DOHH2 (cell line): ENCODE measurements around the gene CLIC3.

ENCODE experiments used
- H3F3A ChIP-seq: fragments of 200-600 bp; sonication (generic), shearing (Covaris generic); 2 replicates; pipeline ENCODE4 v1.6.0; 2016; ENCODE audit warnings: antibody characterized with exemption, mild to moderate bottlenecking; ENCODE audit not compliant: control insufficient read depth, insufficient read depth
- H3K27ac ChIP-seq: fragments of 200-600 bp; sonication (generic); 2 replicates; pipeline ENCODE4 v1.5.1; 2014; ENCODE audit warnings: low read depth, mild to moderate bottlenecking, low read length, moderate library complexity
- H3K27me3 ChIP-seq: fragments of 200-600 bp; sonication (generic); 2 replicates; pipeline ENCODE4 v1.6.1; 2014; ENCODE audit warnings: mild to moderate bottlenecking, low read length, mixed read lengths; ENCODE audit not compliant: control insufficient read depth
- H3K36me3 ChIP-seq: fragments of 200-600 bp; sonication (generic); 2 replicates; pipeline ENCODE4 v1.6.1; 2014; ENCODE audit warnings: mild to moderate bottlenecking, low read length, moderate library complexity, mixed read lengths; ENCODE audit not compliant: control insufficient read depth
- H3K4me1 ChIP-seq: fragments of 200-600 bp; sonication (generic); 2 replicates; pipeline ENCODE4 v1.6.1; 2014; ENCODE audit warnings: mild to moderate bottlenecking, low read length, mixed read lengths; ENCODE audit not compliant: control insufficient read depth
- H3K4me2 ChIP-seq: fragments of 200-600 bp; sonication (generic); 2 replicates; pipeline ENCODE4 v1.6.0; 2014; ENCODE audit warnings: mild to moderate bottlenecking, low read length, moderate library complexity
- H3K4me3 ChIP-seq: fragments of 200-600 bp; sonication (generic); 2 replicates; pipeline ENCODE4 v1.5.1; 2014; ENCODE audit warnings: mild to moderate bottlenecking, low read length, mixed read lengths
- H3K79me2 ChIP-seq: fragments of 200-600 bp; sonication (generic); 2 replicates; pipeline ENCODE4 v1.6.1; 2014; ENCODE audit warnings: mild to moderate bottlenecking, low read length, mixed read lengths; ENCODE audit not compliant: control insufficient read depth
- H3K9me2 ChIP-seq: fragments of 200-600 bp; sonication (generic); replicated peaks from 2 replicates; pipeline ENCODE4 v1.6.1; 2014; ENCODE audit warnings: mild to moderate bottlenecking, low read length, mixed read lengths; ENCODE audit not compliant: control insufficient read depth
- H3K9me3 ChIP-seq: fragments of 200-600 bp; sonication (generic); 2 replicates; pipeline ENCODE4 v1.6.1; 2014; ENCODE audit warnings: antibody characterized with exemption, low read length, mixed read lengths; ENCODE audit not compliant: control insufficient read depth, insufficient read depth
- H4K20me1 ChIP-seq: fragments of 200-600 bp; sonication (generic); 2 replicates; pipeline ENCODE4 v1.6.0; 2014; ENCODE audit warnings: low read depth, mild to moderate bottlenecking, antibody characterized with exemption, low read length, moderate library complexity; ENCODE audit not compliant: control insufficient read depth, insufficient read depth
- EZH2phosphoT487 ChIP-seq: fragments of 200-600 bp; sonication (generic); IDR thresholded peaks from 2 replicates; pipeline ENCODE4 v1.6.1; 2017; ENCODE audit warnings: borderline replicate concordance, mild to moderate bottlenecking, antibody characterized with exemption, low read length, moderate library complexity, mixed read lengths
- TF ChIP-seq, protein P1 (sequence below): fragments of 200-600 bp; sonication (generic); IDR thresholded peaks from one replicate; pipeline ENCODE4 v1.5.1; 2014; ENCODE audit warnings: antibody characterized with exemption, mild to moderate bottlenecking, low read depth, low read length; ENCODE audit not compliant: poor library complexity, severe bottlenecking

CLIC3 gene

GRCh38 chr9:137021568-137021978 is 25.2 kb upstream of the CLIC3 start:
- Histone ChIP-seq H4K20me1 (no peaks in the 10 kb centered on the region), H3K4me3 (no peak overlapping the region), H3K36me3 (no peaks in the 10 kb centered on the region), H3K27ac (no peak overlapping the region), H3F3A (no peaks in the 10 kb centered on the region), H3K27me3 (peaks cover 7% of the 10 kb centered on the region; the same call in 1 of the 2 replicates), H3K79me2 (no peaks in the 10 kb centered on the region), H3K9me2 (no peaks in the 10 kb centered on the region), H3K9me3 (no peaks in the 10 kb centered on the region), H3K4me2 (no peak overlapping the region), H3K4me1 (peaks cover 12% of the 10 kb centered on the region)
- TF ChIP-seq, protein P1, sequence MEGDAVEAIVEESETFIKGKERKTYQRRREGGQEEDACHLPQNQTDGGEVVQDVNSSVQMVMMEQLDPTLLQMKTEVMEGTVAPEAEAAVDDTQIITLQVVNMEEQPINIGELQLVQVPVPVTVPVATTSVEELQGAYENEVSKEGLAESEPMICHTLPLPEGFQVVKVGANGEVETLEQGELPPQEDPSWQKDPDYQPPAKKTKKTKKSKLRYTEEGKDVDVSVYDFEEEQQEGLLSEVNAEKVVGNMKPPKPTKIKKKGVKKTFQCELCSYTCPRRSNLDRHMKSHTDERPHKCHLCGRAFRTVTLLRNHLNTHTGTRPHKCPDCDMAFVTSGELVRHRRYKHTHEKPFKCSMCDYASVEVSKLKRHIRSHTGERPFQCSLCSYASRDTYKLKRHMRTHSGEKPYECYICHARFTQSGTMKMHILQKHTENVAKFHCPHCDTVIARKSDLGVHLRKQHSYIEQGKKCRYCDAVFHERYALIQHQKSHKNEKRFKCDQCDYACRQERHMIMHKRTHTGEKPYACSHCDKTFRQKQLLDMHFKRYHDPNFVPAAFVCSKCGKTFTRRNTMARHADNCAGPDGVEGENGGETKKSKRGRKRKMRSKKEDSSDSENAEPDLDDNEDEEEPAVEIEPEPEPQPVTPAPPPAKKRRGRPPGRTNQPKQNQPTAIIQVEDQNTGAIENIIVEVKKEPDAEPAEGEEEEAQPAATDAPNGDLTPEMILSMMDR: no peak
- no peak for TF ChIP-seq EZH2phosphoT487

DNA sequence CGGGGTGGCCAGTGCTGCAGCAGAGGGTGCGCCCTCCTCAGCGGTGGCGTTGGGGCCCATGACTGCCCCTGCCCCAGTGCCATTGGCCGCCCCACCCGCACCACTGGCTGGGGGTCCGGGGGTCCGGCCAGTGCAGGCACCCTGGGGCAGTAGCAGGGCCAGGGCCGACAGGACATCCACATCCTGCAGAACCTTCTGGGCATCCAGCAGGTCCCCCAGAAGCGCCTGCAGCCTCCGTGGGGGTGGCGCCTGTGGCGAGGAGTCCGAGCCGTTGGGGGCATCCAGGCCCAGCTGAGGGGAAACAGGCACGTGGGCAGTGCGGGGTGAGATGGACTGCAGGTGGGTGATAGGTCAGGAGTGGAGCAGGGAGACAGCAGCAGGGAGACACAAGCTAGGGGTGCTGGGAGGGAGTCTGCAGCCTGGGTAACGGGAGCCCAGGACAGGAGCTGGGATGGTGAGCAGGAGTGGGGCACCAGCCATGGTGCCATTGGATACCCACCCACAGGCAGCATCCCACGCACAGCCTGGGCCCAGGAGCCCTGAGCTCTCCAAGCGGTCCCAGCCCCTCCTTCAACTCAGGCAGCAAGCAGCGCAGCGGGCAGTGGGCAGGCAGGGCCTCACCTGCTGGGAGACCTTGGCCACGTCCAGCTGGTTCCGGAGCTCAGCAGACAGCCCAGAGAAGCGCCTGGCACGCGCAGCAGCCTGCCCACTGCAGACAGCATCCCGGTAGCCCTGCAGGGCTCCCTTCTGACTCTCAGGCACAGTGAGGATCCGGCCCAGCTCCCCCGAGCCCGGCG is 24.6 kb upstream of the CLIC3 start:
- no peak for TF ChIP-seq EZH2phosphoT487
- TF ChIP-seq, protein P1: no peak
- H3K27ac ChIP-seq: no peak overlapping the region
- no peaks in the 10 kb centered on the region for H3K9me3 ChIP-seq
- no peaks in the 10 kb centered on the region for H3K36me3 ChIP-seq
- no peak overlapping the region for H3K4me3 ChIP-seq
- no peaks in the 10 kb centered on the region for H3K79me2 ChIP-seq
- H3K4me2 ChIP-seq: no peak overlapping the region
- H3K4me1 ChIP-seq: peaks cover 8% of the 10 kb centered on the region
- no peaks in the 10 kb centered on the region for H3F3A ChIP-seq
- no peaks in the 10 kb centered on the region for H3K9me2 ChIP-seq
- H4K20me1 ChIP-seq: no peaks in the 10 kb centered on the region
- peaks cover 1% of the 10 kb centered on the region; the same call in 1 of the 2 replicates for H3K27me3 ChIP-seq

DNA sequence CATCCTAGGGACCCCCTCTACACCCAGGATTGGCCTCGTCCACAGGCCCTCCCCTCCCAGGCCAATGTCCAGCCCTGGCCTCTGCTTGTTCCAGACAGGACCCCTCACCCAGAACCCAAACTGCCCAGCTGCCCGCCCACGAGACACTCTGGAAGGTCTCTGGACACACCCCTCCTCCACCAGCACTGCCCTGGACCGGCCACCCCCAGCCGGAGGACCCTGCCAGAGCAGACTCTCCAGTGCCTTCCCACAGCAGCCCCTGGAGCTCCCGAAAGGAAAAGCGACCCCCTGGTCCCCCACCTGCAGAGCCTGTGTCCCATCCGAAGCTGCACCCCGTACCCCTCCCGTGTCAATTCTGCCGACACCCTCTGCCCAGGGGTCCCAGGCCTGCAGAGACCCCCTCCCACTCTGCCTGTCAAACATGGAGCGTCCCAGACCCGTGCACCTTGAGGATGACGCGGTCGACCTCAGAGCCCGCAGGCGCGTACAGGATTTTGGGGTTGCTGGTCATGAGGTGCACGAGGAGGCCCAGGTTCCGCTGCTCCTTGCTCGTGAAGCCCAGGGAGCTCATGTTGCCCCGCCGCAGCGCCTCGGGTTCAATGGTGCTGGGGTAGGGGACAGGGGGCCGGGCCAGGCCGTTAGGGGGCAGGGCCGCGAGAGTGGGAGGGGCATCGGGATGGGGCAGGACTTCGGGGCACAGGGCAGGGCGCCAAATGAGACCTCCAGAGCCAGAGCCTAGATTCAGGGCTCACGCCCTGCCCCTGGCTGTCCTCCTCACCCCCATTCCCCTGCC is 23.7 kb upstream of the CLIC3 start:
- Histone ChIP-seq H3K9me3 (no peaks in the 10 kb centered on the region), H3K27me3 (no peaks in the 10 kb centered on the region), H3F3A (no peaks in the 10 kb centered on the region), H3K4me1 (no peaks in the 10 kb centered on the region), H3K36me3 (no peaks in the 10 kb centered on the region), H3K4me3 (no peak overlapping the region), H3K27ac (no peak overlapping the region), H3K79me2 (no peaks in the 10 kb centered on the region), H3K9me2 (no peaks in the 10 kb centered on the region), H3K4me2 (no peak overlapping the region), H4K20me1 (no peaks in the 10 kb centered on the region)
- TF ChIP-seq EZH2phosphoT487: no peak
- TF ChIP-seq, protein P1: no peak
